Measurements from ENCODE around the gene PLCL2. TPM values are rescaled to one million over a fixed set of nuclear protein-coding genes. Genes with fewer than 3 reads are reported as not detected.

Gene PLCL2
- 10 to 100 TPM; 41.0 to 60.4 (median 48.0) TPM for total RNA-seq
- polyA plus RNA-seq = 1 to 10 TPM; 6.9 to 9.6 (median 7.3) TPM
- long read RNA-seq, donor 1 = 0 reads
- long read RNA-seq, donor 2, full-length matches to known transcripts = 4 of 4 reads
- long read RNA-seq, donor 2, partial matches to known transcripts = 0 of 4 reads
- long read RNA-seq, donor 2, other reads (novel, unspliced or antisense) = 0 of 4 reads

DNA sequence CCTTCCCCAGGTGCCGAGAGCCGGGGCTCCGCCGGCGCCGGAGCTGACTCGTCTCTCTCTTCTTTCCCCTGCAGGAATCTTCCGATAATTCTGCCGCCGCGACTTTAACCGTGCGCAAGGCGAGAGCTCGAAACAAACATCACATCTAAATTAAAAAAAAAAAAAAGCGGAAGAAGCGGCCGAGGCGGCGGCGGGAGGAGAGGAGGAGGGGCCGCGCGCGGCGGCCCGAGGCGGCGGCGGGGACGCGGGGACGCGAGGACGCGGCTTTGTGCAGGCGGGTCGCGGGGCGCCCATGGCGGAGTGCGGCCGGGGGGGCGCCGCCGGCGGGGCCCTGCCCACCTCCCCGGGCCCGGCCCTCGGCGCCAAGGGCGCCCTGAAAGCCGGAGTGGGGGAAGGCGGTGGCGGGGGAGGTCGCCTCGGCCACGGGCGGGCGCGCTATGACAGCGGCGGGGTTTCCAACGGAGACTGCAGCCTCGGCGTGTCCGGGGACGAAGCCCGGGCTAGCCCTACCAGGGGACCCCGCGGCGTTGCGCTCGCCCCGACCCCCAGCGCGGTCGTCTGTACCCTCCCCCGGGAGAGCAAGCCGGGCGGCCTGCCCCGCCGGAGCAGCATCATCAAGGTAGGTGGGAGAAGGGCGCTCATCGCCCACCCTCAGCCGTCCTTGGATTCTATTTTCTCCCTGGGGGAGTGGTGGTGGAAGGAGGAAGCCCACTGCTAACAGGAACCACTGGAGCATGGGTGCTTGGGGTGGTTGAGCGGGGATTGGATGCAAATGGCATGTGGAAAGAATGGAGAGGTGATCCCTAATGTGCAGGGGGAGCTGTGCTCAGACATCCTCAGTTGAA is at the start of gene PLCL2:
TSS of gene PLCL2 (plus strand) at position 208 of the 845 bp plus-strand sequence. CDS start at position 293, 85 bp downstream.
- Histone ChIP-seq H3K27ac (peak within 1 kb of the TSS; percentile 94 to 99 (median 97)), H3K27me3 (replicated peaks in 1 of 7) (no peaks in the 10 kb centered on the region), H3K4me1 (peaks cover 27 to 57% (median 45%) of the 10 kb centered on the region in 6 donors), H3K9me3 (no peaks in the 10 kb centered on the region), H3K4me3 (peak within 1 kb of the TSS; percentile 69 to 88 (median 81)), H3K36me3 (no peaks in the 10 kb centered on the region)
- intact Hi-C loops (cut with DNase I; ENCODE audit: low total_unique reads) = loop anchor here (10.0 kb wide), 1 partner anchor 150 kb away; no protein-coding TSS in a partner anchor
- 0 to 1% (median 1%) methylated on average over 53 to 87 of the region's 87 CpGs for WGBS, 5 donors
- TF ChIP-seq, protein P1, sequence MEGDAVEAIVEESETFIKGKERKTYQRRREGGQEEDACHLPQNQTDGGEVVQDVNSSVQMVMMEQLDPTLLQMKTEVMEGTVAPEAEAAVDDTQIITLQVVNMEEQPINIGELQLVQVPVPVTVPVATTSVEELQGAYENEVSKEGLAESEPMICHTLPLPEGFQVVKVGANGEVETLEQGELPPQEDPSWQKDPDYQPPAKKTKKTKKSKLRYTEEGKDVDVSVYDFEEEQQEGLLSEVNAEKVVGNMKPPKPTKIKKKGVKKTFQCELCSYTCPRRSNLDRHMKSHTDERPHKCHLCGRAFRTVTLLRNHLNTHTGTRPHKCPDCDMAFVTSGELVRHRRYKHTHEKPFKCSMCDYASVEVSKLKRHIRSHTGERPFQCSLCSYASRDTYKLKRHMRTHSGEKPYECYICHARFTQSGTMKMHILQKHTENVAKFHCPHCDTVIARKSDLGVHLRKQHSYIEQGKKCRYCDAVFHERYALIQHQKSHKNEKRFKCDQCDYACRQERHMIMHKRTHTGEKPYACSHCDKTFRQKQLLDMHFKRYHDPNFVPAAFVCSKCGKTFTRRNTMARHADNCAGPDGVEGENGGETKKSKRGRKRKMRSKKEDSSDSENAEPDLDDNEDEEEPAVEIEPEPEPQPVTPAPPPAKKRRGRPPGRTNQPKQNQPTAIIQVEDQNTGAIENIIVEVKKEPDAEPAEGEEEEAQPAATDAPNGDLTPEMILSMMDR (IDR thresholded peaks at IDR 0.05 in 8 of 11, conservative IDR thresholded peaks at IDR 0.05 in 3 of 11) = no peak
- peak in 1 of 3 donors; percentile 5 for TF ChIP-seq POLR2A (IDR thresholded peaks at IDR 0.05)
- peak; percentile 45 to 62 (median 51) for TF ChIP-seq POLR2AphosphoS5 (IDR thresholded peaks at IDR 0.05)
- DNase-seq = peak; percentile 93

DNA sequence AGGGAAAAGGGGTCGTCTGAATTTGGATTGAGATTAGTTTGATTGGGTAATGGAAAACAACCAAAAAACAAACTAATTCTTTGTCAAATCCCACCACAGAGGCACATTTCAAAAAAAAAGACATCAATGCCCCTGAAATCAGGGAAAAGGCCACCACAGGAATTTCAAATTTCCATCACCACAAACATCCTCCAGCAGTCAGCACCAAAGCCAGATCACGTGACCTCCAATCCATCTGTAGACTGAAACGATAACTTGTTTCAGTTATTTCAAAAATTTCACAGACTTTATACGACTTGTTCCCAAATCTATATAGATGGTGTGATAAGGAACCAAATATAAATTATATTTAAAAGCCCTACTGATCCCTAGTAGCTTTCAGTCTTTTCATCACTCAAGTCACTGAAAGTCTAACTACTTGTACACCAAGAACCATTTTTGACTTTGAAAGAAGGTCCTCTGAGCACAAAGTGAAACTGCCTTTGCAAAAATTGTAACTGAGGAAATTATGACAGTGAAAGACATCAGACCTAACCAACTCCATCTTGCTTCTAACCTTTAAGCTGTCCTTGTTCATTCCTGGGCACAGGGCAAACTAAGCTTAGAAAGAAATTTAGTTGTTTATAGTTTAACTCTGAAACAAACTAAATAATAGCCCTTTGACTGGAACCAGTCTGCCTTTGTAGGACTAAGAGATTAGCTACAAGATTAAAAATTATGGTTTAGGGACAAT is 48.1 kb upstream of the PLCL2 start:
- Histone ChIP-seq H3K27ac (no peak overlapping the region), H3K36me3 (no peaks in the 10 kb centered on the region), H3K4me3 (no peak overlapping the region), H3K9me3 (no peaks in the 10 kb centered on the region), H3K27me3 (replicated peaks in 1 of 7) (no peaks in the 10 kb centered on the region), H3K4me1 (peaks cover 5 to 36% (median 23%) of the 10 kb centered on the region in 6 donors)
- DNase-seq = no peak
- TF ChIP-seq, protein P1 (IDR thresholded peaks at IDR 0.05 in 8 of 11, conservative IDR thresholded peaks at IDR 0.05 in 3 of 11) = no peak
- no peak for TF ChIP-seq POLR2A (IDR thresholded peaks at IDR 0.05)
- TF ChIP-seq POLR2AphosphoS5 (IDR thresholded peaks at IDR 0.05) = no peak
- 74 to 90% (median 86%) methylated on average over 4 of the region's 4 CpGs for WGBS, 5 donors
- intact Hi-C loops (cut with DNase I; ENCODE audit: low total_unique reads) = no loop called here

DNA sequence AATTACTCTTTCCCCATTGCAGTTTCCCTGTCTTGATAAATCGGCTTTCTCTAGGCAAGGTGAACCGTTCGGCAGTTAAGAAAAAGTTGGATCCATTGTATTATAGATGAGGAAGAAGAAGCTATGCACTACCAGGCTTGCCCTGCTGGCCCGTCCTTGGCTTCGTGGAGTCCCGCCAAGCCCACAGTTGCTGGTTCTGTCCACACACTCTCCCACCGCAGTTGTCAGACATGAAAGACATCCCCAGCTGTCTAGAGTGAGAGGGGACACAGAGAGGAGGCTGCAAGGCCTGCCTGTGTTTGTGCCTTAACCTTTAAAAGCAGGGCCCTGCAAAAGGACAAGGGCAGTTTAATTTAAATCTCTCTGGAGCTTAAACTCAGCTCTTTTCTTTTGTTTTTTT is 47.2 kb upstream of the PLCL2 start:
- H3K27me3 ChIP-seq (replicated peaks in 1 of 7) = no peaks in the 10 kb centered on the region
- H3K9me3 ChIP-seq = no peaks in the 10 kb centered on the region
- peak overlapping the region in 3 of 8 donors; percentile 9 to 39 (median 37) for H3K27ac ChIP-seq
- H3K4me3 ChIP-seq = no peak overlapping the region
- DNase-seq = no peak
- TF ChIP-seq POLR2A (IDR thresholded peaks at IDR 0.05) = no peak
- no peak for TF ChIP-seq POLR2AphosphoS5 (IDR thresholded peaks at IDR 0.05)
- TF ChIP-seq, protein P1 (IDR thresholded peaks at IDR 0.05 in 8 of 11, conservative IDR thresholded peaks at IDR 0.05 in 3 of 11) = no peak
- H3K4me1 ChIP-seq = peaks cover 7 to 45% (median 32%) of the 10 kb centered on the region in 6 donors
- 76 to 91% (median 81%) methylated on average over 7 of the region's 7 CpGs for WGBS, 5 donors
- no peaks in the 10 kb centered on the region for H3K36me3 ChIP-seq
- intact Hi-C loops (cut with DNase I; ENCODE audit: low total_unique reads) = no loop called here

Measured in spleen (tissue), 13 donors.